ENCODE measurements around the gene SMCR8. TPM values are rescaled to one million over a fixed set of nuclear protein-coding genes. Genes with fewer than 3 reads are reported as not detected.
"Not testable (repeated sequence)": the region's sequence is repeated elsewhere in the genome, so short reads cannot be mapped to it uniquely, and the experiment has no call there.

The SMCR8 gene
- total RNA-seq, 1 donor from 2014 or later: 13.4 TPM

GRCh38 chr17:18291718-18292540 is 23.2 kb upstream of the SMCR8 start:
- Histone ChIP-seq H3K27me3 (ENCODE audit: control insufficient read depth, insufficient read depth, low read length) (no peaks in the 10 kb centered on the region), H3K36me3 (ENCODE audit: control insufficient read depth, insufficient read depth, low read length) (peaks cover 17% of the 10 kb centered on the region), H3K4me3 (ENCODE audit: low read depth, low read length) (no peak overlapping the region)
- DNase-seq (ENCODE audit: low read depth) (no peak), FAIRE-seq (no peak)
- TF ChIP-seq CTCF (IDR thresholded peaks at IDR 0.05; ENCODE audit: insufficient read depth, low read length, severe bottlenecking): no peak

- not testable (repeated sequence) for H3K27me3 ChIP-seq (ENCODE audit: control insufficient read depth, insufficient read depth, low read length); H3K4me3 ChIP-seq (ENCODE audit: low read depth, low read length); FAIRE-seq; DNase-seq (ENCODE audit: low read depth)
- H3K36me3 ChIP-seq (ENCODE audit: control insufficient read depth, insufficient read depth, low read length): peaks cover 12% of the 10 kb centered on the region
Measured at GRCh38 chr17:18298061-18298460, 17.0 kb upstream of the SMCR8 start.

- TF ChIP-seq CTCF (IDR thresholded peaks at IDR 0.05; ENCODE audit: insufficient read depth, low read length, severe bottlenecking): no peak
- DNase-seq (ENCODE audit: low read depth) (no peak), FAIRE-seq (no peak)
- Histone ChIP-seq H3K36me3 (ENCODE audit: control insufficient read depth, insufficient read depth, low read length) (peaks cover 18% of the 10 kb centered on the region), H3K4me3 (ENCODE audit: low read depth, low read length) (no peak overlapping the region), H3K27me3 (ENCODE audit: control insufficient read depth, insufficient read depth, low read length) (no peaks in the 10 kb centered on the region)
Measured at GRCh38 chr17:18300725-18301480, 14.2 kb upstream of the SMCR8 start.

- H3K4me3 ChIP-seq (ENCODE audit: low read depth, low read length); H3K27me3 ChIP-seq (ENCODE audit: control insufficient read depth, insufficient read depth, low read length); FAIRE-seq; DNase-seq (ENCODE audit: low read depth): not testable (repeated sequence)
- H3K36me3 ChIP-seq (ENCODE audit: control insufficient read depth, insufficient read depth, low read length): peaks cover 26% of the 10 kb centered on the region
Measured at GRCh38 chr17:18303206-18303605, 11.9 kb upstream of the SMCR8 start.

- no peak for DNase-seq (ENCODE audit: low read depth)
- H3K4me3 ChIP-seq (ENCODE audit: low read depth, low read length): no peak overlapping the region
- peaks cover 22% of the 10 kb centered on the region for H3K36me3 ChIP-seq (ENCODE audit: control insufficient read depth, insufficient read depth, low read length)
- no peak for FAIRE-seq
- H3K27me3 ChIP-seq (ENCODE audit: control insufficient read depth, insufficient read depth, low read length): no peaks in the 10 kb centered on the region
- TF ChIP-seq CTCF (IDR thresholded peaks at IDR 0.05; ENCODE audit: insufficient read depth, low read length, severe bottlenecking): no peak
Measured at GRCh38 chr17:18309202-18309601, 5.9 kb upstream of the SMCR8 start.

GRCh38 chr17:18314059-18314730 is 898 bp upstream of the SMCR8 start:
- FAIRE-seq (no peak), DNase-seq (ENCODE audit: low read depth) (peak; percentile 20)
- H3K27me3 ChIP-seq (ENCODE audit: control insufficient read depth, insufficient read depth, low read length): no peaks in the 10 kb centered on the region
- TF ChIP-seq CTCF (IDR thresholded peaks at IDR 0.05; ENCODE audit: insufficient read depth, low read length, severe bottlenecking): no peak
- H3K36me3 ChIP-seq (ENCODE audit: control insufficient read depth, insufficient read depth, low read length): peaks cover 16% of the 10 kb centered on the region
- H3K4me3 ChIP-seq (ENCODE audit: low read depth, low read length): peak overlapping the region; percentile 89
